AG09309 (cell line): ENCODE data around the gene CNTN1.

Experiments used
- DNase-seq: peaks from one replicate; pipeline ENCODE4 v3.0.0-alpha.2; 2010; ENCODE audit warnings: low read depth
- H3K4me3 ChIP-seq: 2 replicates; pipeline ENCODE4 v1.5.1; 2011; ENCODE audit warnings: mild to moderate bottlenecking, low read depth, low read length, moderate library complexity; ENCODE audit not compliant: control insufficient read depth
- CTCF ChIP-seq: IDR thresholded peaks from 2 replicates; pipeline ENCODE4 v1.5.1; 2011; ENCODE audit warnings: mild to moderate bottlenecking, low read depth, low read length, inconsistent platforms; ENCODE audit not compliant: insufficient read depth, control insufficient read depth; ENCODE audit errors: missing control alignments

Gene CNTN1

GRCh38 chr12:40668099-40668529 is 24.1 kb upstream of the CNTN1 start:
- no peak for DNase-seq
- no peak overlapping the region for H3K4me3 ChIP-seq
- no peak for TF ChIP-seq CTCF

DNA sequence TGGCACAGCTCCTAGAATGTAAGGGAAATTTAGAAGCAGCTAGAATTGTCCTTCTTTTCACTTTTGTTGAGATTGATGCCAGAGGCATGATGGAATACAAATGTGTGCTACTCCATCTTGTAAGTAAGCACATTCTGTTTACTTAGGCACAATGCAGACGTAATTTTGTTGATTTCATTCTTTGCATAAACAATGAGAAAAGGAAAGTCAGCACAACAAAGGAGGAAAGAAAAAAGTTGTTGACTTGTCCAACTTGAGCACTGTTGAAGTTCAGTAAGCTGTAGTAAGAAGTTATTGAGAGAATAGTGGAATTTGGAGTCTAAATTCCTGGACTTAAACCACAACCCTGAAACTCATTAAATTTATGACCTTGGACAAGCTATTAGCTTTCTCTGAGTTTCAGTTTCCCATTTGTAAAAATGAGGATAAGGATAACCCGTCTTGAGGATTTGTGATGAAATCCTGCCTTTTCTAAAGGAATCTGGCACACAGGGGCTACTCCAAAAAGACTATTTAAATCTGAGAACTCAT is 19.4 kb upstream of the CNTN1 start:
- no peak overlapping the region for H3K4me3 ChIP-seq
- TF ChIP-seq CTCF, result no peak
- no peak for DNase-seq

DNA sequence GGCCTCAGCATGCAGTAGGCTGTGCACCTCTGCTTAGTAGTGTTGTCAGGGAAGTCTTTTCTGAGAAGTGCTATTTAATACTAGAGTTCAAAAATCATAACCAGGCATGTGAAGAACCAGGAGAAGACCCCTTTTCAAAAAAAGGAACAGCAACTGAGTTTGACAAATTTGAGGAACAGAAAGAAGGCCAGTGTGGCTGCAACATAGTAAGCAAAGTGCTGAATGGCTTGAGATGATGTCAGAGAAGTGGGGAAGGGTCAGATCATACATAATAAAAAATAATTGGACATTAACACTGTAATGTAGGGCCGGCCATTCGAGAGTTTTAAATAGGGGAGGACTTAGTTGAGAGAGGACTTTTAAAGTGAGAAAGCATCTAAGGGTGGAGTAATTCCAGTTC is 11.1 kb upstream of the CNTN1 start:
- no peak overlapping the region for H3K4me3 ChIP-seq
- no peak for TF ChIP-seq CTCF
- no peak for DNase-seq

DNA sequence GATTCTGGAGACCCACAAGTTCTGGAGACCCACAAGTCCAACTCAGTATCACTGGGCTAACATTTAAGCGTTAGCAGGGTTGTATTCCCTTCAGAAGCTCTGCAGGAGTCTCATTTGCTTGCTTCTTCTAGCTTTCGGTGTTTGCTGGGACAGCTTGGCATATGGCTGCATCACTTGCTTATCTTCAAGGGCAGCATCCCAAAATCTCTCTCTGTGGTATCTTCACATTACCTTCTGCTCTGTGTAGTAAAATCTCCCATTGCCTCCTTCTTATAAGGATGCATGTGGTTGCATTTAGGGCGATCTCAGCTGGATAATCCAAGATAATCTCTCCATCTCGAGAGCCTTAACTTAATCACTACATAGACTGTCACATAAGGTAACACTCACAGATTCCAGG is 7.3 kb upstream of the CNTN1 start:
- H3K4me3 ChIP-seq, result no peak overlapping the region
- no peak for DNase-seq
- no peak for TF ChIP-seq CTCF

- TF ChIP-seq CTCF, result no peak
- H3K4me3 ChIP-seq, result no peak overlapping the region
- DNase-seq, result no peak
Measured at GRCh38 chr12:40688085-40688725, 4.0 kb upstream of the CNTN1 start.

DNA sequence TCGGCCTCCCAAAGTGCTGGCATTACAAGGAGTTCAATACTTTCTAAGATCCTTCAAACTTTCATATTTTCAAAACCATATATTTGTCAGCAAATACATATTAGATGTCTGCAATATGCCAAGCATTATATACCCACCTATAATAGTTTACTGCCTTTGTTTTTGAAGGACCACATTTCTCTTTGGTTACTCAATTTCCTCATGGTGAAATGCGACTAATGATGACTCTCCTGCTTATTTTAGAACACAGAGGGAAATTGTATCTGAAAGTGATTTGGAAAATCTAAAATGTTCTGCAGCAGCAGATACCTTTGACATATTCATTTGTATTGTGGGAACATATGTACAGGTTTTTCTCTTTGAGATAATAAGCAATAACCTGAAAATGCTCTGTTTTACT is 2.7 kb upstream of the CNTN1 start:
- TF ChIP-seq CTCF, result no peak
- DNase-seq, result no peak

DNA sequence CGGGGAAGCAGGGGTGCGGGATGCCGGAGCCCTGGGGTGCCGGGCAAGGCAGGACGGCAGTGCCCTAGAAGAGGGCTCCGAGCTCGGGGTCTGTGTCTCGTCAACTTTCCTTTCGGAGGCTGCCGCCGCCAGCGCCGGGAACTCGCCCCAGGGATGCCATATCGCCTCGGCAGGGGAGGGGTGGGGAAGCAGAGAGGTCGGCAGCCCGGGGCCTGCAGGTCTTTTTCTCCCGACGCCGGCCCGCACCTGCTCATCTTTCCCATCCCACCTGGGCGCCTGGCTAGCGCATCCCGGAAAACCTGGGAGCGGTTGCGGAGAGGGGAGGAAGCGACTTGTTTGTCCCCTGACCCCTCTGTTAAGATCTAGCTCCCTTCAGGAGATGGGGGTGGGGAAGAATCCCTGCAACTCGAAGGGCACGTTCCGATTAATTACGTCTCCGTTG is 547 bp downstream of the CNTN1 start:
- no peak for DNase-seq
- H3K4me3 ChIP-seq, result no peak overlapping the region; the same call in 1 of the 2 replicates
- no peak for TF ChIP-seq CTCF

More for the DNA sequence above, 2.7 kb upstream of the CNTN1 start:
- H3K4me3 ChIP-seq, result no peak overlapping the region
